AG08395 (cell line): Measurements from ENCODE around the gene CHST9.
"Not testable (repeated sequence)": the region's sequence is repeated elsewhere in the genome, so short reads cannot be mapped to it uniquely, and the experiment has no call there.

Source experiments
- DNase-seq: peaks from one replicate; pipeline ENCODE4 v3.0.0; 2012; ENCODE audit warnings: mixed read lengths, low spot score

Gene CHST9

DNA sequence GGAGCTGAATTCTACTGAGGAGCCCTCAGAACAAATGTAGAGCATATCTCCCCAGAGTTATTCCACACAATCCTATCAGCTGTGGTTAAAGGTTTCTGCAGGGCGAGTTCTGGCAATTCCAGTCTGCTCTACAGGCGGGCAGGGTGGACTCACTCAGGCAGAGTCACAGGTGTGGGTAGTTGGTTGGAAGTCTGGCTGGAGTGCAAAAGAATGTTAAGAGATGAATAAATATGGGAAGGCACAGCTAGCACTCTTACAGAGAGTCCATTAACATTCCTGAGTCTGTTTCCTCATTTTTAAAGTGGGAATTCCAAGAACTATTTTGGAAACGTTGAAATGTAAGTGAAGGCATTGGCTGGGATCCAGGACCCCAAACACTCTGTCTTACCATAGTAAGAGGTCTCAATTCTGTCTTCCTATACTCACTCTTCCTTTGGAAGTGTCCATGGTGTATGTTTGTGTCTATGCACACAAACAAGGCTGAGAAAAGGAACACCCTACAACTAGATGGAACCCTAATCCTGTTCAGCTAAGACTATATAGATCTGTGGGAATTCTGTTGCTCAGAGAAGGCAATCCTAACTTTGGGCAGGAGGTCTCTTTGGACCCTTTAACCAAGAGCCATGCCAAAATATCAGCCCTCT, 256.3 kb downstream of the CHST9 start:
- DNase-seq = no peak

GRCh38 chr18:26927822-26928221, 257.3 kb downstream of the CHST9 start:
- not testable (repeated sequence) for DNase-seq

DNA sequence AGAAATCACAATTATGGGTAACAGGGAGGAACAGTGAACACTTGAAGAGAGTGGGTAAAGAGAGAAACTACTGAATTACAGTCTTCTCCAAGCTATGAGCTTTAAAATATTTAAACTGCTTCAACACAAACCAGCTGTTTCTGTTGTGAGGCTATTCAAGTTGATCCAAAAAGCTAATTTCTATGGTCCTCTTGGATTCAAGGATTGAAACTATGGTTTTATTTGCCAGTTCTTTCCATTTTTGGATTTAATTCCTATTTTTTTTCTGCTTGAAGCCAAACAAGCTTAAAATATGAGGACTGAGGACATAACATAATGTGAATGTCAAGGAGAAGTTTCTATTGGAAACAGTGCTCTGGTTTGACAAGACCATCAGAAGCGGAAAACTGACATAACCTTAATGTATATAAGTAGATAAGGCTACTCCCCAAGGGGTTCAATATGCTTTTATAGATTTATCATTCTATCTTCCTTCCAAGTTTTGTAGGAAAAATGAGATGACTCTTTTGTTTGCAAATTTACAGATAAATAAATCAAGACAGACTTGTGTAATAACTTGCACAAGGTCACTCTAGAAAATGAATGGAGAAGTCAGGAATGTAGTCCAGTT, 258.9 kb downstream of the CHST9 start:
- DNase-seq = no peak

- DNase-seq = no peak
These were observed 259.8 kb downstream of the CHST9 start for GRCh38 chr18:26925313-26925712.

DNA sequence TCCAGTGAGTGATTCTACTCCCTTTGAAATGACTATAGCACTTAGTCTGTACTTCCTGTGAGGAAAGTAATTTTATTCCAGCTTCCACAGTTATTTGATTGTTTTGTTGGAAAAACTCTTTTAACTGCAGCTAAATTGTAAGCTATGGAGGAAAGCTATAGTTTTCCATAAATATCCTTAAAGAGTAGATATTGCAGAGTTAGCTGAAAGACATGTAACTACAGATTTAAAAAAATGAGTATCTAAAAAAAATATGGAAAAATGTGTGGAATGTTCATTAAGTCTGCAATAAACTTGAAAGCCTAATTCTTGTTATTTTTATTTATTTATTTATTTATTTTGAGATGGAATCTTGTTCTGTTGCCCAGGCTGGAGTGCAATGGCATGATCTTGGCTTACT, 262.8 kb downstream of the CHST9 start:
- no peak for DNase-seq

GRCh38 chr18:26920644-26921043, 264.5 kb downstream of the CHST9 start:
- no peak for DNase-seq

GRCh38 chr18:26919627-26920026, 265.5 kb downstream of the CHST9 start:
- DNase-seq = no peak

DNA sequence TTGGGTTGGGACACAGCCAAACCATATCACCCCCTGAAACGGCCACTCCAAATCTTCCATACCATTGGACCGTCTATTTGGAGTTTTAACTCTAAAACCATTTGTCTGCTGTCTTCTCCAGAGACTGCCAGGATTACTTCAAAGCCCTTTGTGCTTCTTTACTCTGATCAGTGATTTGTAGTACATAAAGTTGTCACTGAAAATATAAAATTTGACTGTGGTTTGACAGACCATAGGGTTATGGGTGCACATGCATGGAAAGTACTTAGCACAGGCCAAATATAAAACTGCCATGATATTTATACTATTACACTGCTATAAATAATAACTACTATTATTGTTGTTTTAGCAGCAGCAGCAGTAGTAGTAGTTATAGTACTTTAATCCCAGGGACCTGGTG, 265.9 kb downstream of the CHST9 start:
- DNase-seq = no peak

DNA sequence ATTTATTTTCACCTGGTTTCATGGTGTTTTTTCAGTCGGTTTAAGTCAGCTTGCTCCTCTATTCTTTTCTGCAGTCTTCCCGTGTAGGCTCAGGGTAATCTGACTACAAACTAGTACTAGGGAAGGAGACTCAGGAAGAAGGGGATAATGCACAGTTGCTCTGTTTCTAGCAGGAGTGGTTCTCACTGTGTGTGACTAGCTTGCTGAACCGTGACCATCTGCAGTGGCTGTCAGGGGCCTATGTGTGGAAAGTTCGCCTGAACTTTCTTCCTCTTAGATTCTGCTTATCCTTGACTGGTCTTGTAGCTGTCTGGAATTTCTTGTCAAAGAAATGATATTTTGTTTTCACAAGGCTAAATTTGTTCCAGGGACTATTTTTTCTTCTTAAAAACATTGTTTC, 273.3 kb downstream of the CHST9 start:
- no peak for DNase-seq

DNA sequence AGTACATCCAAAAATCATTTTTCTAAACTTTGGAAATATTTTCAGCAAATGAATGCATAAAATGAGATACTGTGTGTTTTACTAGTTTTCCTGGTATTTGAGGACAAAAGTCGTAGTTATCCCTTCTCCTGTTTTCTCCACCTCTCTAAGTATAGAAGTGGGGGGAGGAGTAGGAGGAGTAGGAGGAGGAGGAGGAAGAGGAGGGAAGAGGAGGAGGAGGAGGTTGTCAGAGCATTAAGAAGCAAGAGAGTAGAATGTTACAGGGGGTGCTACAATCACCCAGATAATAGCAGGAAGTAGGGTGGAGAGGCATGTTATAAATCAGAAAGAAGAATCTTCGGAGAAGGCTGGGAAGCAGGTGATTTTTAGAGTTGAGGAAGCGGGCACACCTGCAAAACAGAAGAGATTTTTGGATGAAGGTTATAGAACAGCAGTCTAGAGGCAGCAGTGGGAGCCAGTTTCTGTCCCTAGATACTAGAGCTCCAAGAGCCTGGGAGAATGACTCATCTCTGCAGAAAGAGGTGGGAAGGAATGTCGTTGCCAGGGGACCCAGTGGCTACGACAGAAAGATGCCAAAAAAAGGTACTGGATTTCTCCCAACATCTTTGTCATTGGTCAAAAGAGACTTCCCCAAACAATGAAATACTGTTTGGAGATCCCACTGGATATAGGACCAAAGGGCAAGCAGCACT, 275.4 kb downstream of the CHST9 start:
- DNase-seq = no peak

DNA sequence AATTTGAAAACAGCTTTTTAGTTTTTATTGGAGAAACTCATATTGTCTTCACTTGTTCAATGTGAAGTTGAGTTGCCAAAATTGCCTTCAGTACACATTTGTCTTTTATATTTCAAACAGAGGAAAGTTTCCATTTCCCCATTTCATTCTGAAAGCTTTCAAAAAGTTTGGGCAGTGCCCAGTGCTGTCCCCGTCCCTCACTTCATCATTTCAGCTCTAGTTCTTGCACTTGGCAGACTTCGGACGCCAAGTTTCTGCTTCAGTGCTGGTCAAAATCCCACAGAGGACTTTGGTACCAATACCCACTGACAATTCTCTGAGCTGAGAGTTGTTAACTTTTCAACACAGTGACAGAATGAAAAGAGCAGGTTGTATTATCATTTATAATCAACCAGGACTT, 276.2 kb downstream of the CHST9 start:
- no peak for DNase-seq

DNA sequence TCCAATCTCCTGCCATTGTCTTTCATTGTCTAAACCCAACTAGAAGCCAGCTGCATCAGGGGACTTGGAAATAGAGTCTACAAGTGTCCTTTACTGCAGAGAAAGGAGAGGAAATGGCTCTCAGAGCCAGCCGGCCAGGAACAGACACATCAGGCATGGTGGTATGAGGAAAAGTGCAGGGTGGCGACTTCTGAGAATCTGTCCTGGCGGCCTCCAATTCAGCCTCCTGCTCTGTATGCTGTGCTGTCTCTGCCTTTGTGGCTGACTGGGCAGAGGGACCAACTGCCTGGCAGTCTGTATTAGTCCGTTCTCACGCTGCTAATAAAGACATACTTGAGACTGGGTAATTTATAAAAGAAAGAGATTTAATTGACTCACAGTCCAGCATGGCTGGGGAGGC, 282.8 kb downstream of the CHST9 start:
- DNase-seq = no peak

GRCh38 chr18:26901020-26901419, 284.1 kb downstream of the CHST9 start:
- DNase-seq = no peak

DNA sequence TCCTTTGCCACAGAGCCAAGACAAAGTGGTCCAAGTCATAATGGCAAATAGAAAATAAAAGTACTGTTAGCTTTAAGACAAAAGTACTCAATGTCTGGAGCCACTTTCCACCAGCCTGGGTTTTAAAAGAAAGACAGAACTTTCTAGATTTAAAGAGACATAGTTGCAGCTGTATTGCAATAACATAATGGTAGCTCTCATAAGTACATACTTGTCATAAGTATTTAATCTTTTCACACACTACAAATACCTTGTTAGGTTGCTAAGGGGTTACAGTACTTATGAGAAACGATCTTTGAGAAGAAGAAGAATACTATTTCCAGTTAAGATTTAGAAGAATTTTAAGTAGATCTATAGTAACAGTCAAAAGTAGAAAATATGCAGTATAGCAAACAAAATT, 290.7 kb downstream of the CHST9 start:
- DNase-seq = no peak

GRCh38 chr18:26893996-26894395, 291.1 kb downstream of the CHST9 start:
- DNase-seq = no peak

DNA sequence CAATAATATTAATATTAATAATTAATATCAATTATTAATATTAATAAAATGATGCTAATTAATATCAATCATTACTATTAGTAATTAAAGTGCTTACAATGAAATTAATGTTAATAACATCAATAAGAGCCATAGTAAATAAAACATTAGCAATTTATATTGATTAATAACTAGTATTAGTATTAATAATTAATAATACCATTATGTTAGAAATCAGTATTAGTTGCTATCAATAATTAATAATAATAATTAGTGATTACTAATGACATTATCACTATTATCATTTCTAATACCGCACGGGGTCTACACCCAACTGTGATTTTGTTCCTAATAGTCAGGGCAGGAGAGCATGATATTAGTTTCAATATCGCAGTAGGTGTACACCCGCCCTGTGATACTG, 296.8 kb downstream of the CHST9 start:
- no peak for DNase-seq

DNA sequence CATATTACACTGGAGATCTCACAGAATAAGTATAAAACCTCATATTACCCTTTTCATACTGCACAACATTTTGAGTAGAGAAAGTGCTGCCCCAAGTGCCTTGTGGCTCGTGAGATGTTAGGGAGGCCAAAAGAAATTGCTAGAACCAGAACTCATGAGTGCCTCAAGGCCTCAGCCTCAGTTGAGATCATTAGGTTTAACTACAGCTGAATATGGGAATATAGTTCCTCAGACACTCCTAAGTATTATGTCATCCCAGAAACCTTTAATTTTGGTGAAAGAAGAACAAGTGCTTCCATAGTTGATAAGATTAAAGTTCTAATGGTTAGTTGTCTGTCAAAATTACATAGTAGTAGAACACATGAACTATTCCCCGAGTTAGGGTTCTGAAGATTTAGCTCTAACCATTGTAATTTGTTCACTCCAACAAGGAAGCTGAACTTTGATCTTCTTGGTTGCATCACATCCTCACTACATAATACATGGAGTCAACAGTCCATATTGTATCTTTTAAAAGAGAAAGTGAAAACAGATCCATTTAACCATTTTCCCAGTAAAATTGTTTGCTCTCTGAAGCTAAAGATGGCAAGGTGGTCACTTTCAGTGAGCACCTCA, 310.0 kb downstream of the CHST9 start:
- DNase-seq = no peak

GRCh38 chr18:26874283-26874682, 310.8 kb downstream of the CHST9 start:
- no peak for DNase-seq

DNA sequence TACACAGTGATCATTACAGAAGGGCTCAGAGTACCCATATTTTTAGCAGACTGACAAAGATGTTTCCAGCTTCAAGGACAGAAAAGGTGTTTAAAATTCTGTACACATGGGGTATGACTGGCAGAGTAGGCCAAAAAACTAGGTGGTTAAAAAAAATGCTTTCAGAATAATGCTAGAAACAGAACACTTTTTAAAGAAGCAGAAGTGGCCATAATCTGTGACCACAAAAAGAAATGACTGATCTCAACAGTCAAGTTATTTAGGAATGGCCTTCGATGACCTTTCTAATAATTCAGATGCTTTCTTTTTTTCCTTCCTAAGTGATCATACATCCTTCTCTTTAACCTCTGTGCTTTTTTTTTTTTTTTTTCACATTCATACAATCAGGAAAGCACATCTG, 315.5 kb downstream of the CHST9 start:
- no peak for DNase-seq

GRCh38 chr18:26868968-26869586, 316.0 kb downstream of the CHST9 start:
- DNase-seq = no peak

DNA sequence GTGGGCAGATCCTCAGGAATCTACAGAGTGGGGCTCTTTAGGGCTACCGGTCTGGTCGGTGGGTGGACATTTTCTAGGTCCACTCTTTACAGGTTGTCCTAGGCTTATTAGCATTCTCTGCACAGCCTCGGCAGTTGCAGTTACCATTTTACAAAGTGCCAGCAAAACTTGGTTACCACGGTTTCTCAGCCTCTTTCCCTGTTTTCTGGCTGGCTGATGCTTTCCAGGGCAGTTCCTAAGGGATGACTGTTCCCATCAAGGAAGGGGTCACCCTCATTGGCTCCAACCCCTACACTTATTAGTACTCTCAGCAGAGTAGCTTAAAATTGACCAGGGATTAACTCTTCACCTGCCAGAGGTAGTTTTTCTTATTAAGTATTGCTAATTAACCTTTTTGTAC, 317.6 kb downstream of the CHST9 start:
- no peak for DNase-seq

DNA sequence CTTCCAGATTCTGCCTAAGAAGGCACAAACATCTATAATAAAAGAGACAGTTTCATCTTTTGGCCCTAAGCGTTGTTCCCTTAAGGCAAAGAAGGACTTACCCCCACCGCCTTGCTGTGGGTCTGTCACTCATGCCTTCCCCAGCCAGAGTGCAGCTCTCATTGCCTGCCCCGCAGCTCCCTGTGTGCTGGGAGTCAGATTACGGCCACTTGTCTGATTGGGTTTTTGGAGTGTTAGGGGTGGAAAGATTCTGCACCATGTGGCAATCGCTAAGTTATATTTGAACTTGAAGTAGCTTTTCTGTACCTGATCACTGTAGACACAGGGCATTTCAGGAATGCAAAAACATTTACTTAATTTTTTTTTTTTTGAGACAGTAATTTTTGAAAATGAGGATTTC, 319.6 kb downstream of the CHST9 start, which contains the start of gene AQP4:
TSS of gene AQP4 (minus strand) at position 151 of the 400 bp plus-strand sequence. CDS start at position 133, 18 bp downstream.
- no peak for DNase-seq

- DNase-seq = no peak
These were observed 320.4 kb downstream of the CHST9 start for GRCh38 chr18:26864658-26865057.
